ENCODE data around the gene CAPN5.

DNA sequence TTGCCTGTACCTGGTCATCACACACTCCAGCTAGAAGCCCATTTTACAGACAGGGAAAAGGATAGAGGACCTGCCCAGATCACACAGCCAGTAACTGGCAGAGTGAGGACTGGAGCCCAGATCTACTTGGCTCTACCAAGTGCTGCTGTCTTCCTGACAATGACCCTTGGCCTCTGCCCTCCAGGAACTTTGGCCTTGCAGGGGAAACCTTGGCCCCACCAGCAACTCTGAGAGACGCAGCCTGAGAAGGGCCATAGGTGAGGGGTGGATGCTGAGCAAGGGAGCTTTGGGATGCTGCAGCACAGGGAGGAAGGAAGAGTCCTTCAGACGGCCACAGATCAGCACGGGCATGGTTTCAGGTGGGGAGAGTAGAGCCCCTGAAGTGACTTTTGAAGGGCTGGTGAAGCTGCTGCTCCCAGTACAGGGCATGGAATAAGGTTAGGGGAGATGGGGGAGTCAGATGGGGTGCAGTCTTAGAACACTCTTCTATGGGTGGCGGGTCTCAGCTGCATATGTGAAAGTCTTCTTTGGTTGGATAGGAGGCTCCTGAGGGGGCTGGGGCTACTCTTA lies 2.0 kb upstream of the CAPN5 start:
- TF ChIP-seq, protein P1, sequence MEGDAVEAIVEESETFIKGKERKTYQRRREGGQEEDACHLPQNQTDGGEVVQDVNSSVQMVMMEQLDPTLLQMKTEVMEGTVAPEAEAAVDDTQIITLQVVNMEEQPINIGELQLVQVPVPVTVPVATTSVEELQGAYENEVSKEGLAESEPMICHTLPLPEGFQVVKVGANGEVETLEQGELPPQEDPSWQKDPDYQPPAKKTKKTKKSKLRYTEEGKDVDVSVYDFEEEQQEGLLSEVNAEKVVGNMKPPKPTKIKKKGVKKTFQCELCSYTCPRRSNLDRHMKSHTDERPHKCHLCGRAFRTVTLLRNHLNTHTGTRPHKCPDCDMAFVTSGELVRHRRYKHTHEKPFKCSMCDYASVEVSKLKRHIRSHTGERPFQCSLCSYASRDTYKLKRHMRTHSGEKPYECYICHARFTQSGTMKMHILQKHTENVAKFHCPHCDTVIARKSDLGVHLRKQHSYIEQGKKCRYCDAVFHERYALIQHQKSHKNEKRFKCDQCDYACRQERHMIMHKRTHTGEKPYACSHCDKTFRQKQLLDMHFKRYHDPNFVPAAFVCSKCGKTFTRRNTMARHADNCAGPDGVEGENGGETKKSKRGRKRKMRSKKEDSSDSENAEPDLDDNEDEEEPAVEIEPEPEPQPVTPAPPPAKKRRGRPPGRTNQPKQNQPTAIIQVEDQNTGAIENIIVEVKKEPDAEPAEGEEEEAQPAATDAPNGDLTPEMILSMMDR (IDR thresholded peaks at IDR 0.05): no peak
- no peak for TF ChIP-seq EP300 (IDR thresholded peaks at IDR 0.05)
- no peak for TF ChIP-seq POLR2A (IDR thresholded peaks at IDR 0.05; ENCODE audit: low read depth)
